ENCODE data around the gene TIAM2. TPM values are rescaled to one million over a fixed set of nuclear protein-coding genes. Genes with fewer than 3 reads are reported as not detected.

The TIAM2 gene
- total and polyA plus RNA-seq, 2 experiments from 2014 or later = 5.5 to 16.9 TPM

- no peak overlapping the region for H3K4me3 ChIP-seq
- H3K36me3 ChIP-seq (replicated peaks; ENCODE audit: insufficient read depth, low read depth) = peaks cover under 1% of the 10 kb centered on the region
- no peaks in the 10 kb centered on the region for H3K79me2 ChIP-seq
- TF ChIP-seq CTCF (IDR thresholded peaks at IDR 0.05; ENCODE audit: poor library complexity) = no peak
- TF ChIP-seq EZH2 (IDR thresholded peaks at IDR 0.05; ENCODE audit: borderline replicate concordance) = no peak
- no peak for TF ChIP-seq EZH2phosphoT487 (IDR thresholded peaks at IDR 0.05; ENCODE audit: low read depth, severe bottlenecking, unreplicated experiment)
- DNase-seq (ENCODE audit: low spot score) = no peak
- no peaks in the 10 kb centered on the region for H4K20me1 ChIP-seq (ENCODE audit: insufficient read depth, poor library complexity, severe bottlenecking)
- H3K9me2 ChIP-seq (replicated peaks; ENCODE audit: insufficient read depth) = no peaks in the 10 kb centered on the region
- no peak overlapping the region for H3K4me2 ChIP-seq
- WGBS (ENCODE audit: low lambda C conversion rate, missing lambda C conversion rate) = 76% methylated on average over 4 of the region's 4 CpGs
- no peak overlapping the region for H3K27ac ChIP-seq
- no peaks in the 10 kb centered on the region for H3K9me3 ChIP-seq (ENCODE audit: low read depth)
- H2AFZ ChIP-seq = no peak overlapping the region
- peaks cover 10% of the 10 kb centered on the region for H3K4me1 ChIP-seq (ENCODE audit: insufficient read depth)
- no peaks in the 10 kb centered on the region for H3K27me3 ChIP-seq
Measured at GRCh38 chr6:155244434-155244833, 249.3 kb downstream of the TIAM2 start.

GRCh38 chr6:155245193-155245592, 250.1 kb downstream of the TIAM2 start:
- H2AFZ ChIP-seq = no peak overlapping the region
- H3K4me2 ChIP-seq = no peak overlapping the region
- no peak for TF ChIP-seq CTCF (IDR thresholded peaks at IDR 0.05; ENCODE audit: poor library complexity)
- no peak for TF ChIP-seq EZH2 (IDR thresholded peaks at IDR 0.05; ENCODE audit: borderline replicate concordance)
- TF ChIP-seq EZH2phosphoT487 (IDR thresholded peaks at IDR 0.05; ENCODE audit: low read depth, severe bottlenecking, unreplicated experiment) = no peak
- no peaks in the 10 kb centered on the region for H3K9me2 ChIP-seq (replicated peaks; ENCODE audit: insufficient read depth)
- WGBS (ENCODE audit: low lambda C conversion rate, missing lambda C conversion rate) = 94% methylated on average over 7 of the region's 7 CpGs
- no peak overlapping the region for H3K4me3 ChIP-seq
- no peak for DNase-seq (ENCODE audit: low spot score)
- H3K4me1 ChIP-seq (ENCODE audit: insufficient read depth) = peaks cover 10% of the 10 kb centered on the region
- H3K27me3 ChIP-seq = no peaks in the 10 kb centered on the region
- no peak overlapping the region for H3K27ac ChIP-seq
- H3K9me3 ChIP-seq (ENCODE audit: low read depth) = no peaks in the 10 kb centered on the region
- H3K79me2 ChIP-seq = no peaks in the 10 kb centered on the region
- H4K20me1 ChIP-seq (ENCODE audit: insufficient read depth, poor library complexity, severe bottlenecking) = no peaks in the 10 kb centered on the region
- peaks cover 3% of the 10 kb centered on the region for H3K36me3 ChIP-seq (replicated peaks; ENCODE audit: insufficient read depth, low read depth)

- Histone ChIP-seq H3K4me1 (ENCODE audit: insufficient read depth) (peaks cover 10% of the 10 kb centered on the region), H3K36me3 (replicated peaks; ENCODE audit: insufficient read depth, low read depth) (peaks cover 3% of the 10 kb centered on the region), H3K4me2 (no peak overlapping the region), H3K9me3 (ENCODE audit: low read depth) (no peaks in the 10 kb centered on the region), H2AFZ (no peak overlapping the region), H4K20me1 (ENCODE audit: insufficient read depth, poor library complexity, severe bottlenecking) (no peaks in the 10 kb centered on the region), H3K79me2 (no peaks in the 10 kb centered on the region), H3K27ac (no peak overlapping the region), H3K27me3 (no peaks in the 10 kb centered on the region), H3K4me3 (no peak overlapping the region), H3K9me2 (replicated peaks; ENCODE audit: insufficient read depth) (no peaks in the 10 kb centered on the region)
- no peak for DNase-seq (ENCODE audit: low spot score)
- TF ChIP-seq EZH2 (IDR thresholded peaks at IDR 0.05; ENCODE audit: borderline replicate concordance) (no peak), CTCF (IDR thresholded peaks at IDR 0.05; ENCODE audit: poor library complexity) (no peak), EZH2phosphoT487 (IDR thresholded peaks at IDR 0.05; ENCODE audit: low read depth, severe bottlenecking, unreplicated experiment) (no peak)
- WGBS (ENCODE audit: low lambda C conversion rate, missing lambda C conversion rate) = 78% methylated on average over 3 of the region's 3 CpGs
Measured at GRCh38 chr6:155245831-155246230, 250.7 kb downstream of the TIAM2 start.

- Histone ChIP-seq H3K4me1 (ENCODE audit: insufficient read depth) (peaks cover 10% of the 10 kb centered on the region), H3K36me3 (replicated peaks; ENCODE audit: insufficient read depth, low read depth) (peaks cover 3% of the 10 kb centered on the region), H3K27ac (peak overlapping the region; percentile 80), H3K79me2 (no peaks in the 10 kb centered on the region), H4K20me1 (ENCODE audit: insufficient read depth, poor library complexity, severe bottlenecking) (no peaks in the 10 kb centered on the region), H3K4me3 (no peak overlapping the region), H2AFZ (no peak overlapping the region), H3K4me2 (no peak overlapping the region), H3K9me2 (replicated peaks; ENCODE audit: insufficient read depth) (no peaks in the 10 kb centered on the region), H3K9me3 (ENCODE audit: low read depth) (no peaks in the 10 kb centered on the region), H3K27me3 (no peaks in the 10 kb centered on the region)
- no peak for DNase-seq (ENCODE audit: low spot score)
- TF ChIP-seq EZH2 (IDR thresholded peaks at IDR 0.05; ENCODE audit: borderline replicate concordance) (no peak), EZH2phosphoT487 (IDR thresholded peaks at IDR 0.05; ENCODE audit: low read depth, severe bottlenecking, unreplicated experiment) (no peak), CTCF (IDR thresholded peaks at IDR 0.05; ENCODE audit: poor library complexity) (no peak)
- WGBS (ENCODE audit: low lambda C conversion rate, missing lambda C conversion rate) = 91% methylated on average over 2 of the region's 2 CpGs
Measured at GRCh38 chr6:155246825-155247224, 251.7 kb downstream of the TIAM2 start.

Data from hepatocyte (in vitro differentiated cells).